NCI-H1930 (cell line): ENCODE measurements around the gene SYNPO2.
"Not testable (repeated sequence)": the region's sequence is repeated elsewhere in the genome, so short reads cannot be mapped to it uniquely, and the experiment has no call there.

Source experiments
- DNase-seq, 2 experiments: peaks; one replicate each; lab custom pipeline; 2025; lab: John Stamatoyannopoulos, UW

Gene SYNPO2

DNA sequence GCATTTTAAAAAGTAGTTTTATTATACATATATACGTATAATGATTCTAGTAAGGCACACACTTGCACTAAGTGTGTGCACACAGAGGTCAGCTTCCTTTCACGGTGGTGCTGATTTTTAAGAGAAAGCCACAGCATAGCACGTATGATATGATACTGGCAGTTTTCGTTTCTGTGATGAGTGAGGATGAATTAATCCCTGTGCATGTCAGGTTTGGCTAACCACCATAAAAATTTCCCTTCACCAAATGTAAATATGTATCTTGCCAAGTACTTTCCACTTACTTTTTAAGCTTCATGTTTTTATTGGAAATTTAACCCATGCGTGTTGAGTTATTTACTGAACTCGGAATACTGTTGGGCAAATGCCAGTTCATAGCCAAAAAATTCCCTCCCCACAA, 84.6 kb downstream of the SYNPO2 start:
- no peak for DNase-seq

DNA sequence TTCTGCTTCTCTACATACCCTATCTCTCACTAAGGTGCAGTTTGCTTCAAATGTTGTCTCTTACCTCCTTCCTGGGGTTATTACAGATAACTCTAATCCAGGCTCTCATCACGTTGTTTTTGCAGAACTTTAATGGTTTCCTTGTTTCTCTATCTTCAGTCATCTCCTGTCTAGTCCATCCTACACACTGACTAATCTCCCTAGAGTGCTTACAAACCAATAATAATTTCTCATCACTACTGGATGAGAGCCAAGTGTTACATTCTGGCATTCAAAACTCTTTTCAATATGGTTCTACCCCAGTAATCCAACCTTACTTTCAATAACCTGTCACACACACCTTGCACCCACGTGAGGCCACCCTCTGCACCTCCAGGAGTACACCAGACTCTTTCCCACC, 86.1 kb downstream of the SYNPO2 start:
- no peak for DNase-seq

DNA sequence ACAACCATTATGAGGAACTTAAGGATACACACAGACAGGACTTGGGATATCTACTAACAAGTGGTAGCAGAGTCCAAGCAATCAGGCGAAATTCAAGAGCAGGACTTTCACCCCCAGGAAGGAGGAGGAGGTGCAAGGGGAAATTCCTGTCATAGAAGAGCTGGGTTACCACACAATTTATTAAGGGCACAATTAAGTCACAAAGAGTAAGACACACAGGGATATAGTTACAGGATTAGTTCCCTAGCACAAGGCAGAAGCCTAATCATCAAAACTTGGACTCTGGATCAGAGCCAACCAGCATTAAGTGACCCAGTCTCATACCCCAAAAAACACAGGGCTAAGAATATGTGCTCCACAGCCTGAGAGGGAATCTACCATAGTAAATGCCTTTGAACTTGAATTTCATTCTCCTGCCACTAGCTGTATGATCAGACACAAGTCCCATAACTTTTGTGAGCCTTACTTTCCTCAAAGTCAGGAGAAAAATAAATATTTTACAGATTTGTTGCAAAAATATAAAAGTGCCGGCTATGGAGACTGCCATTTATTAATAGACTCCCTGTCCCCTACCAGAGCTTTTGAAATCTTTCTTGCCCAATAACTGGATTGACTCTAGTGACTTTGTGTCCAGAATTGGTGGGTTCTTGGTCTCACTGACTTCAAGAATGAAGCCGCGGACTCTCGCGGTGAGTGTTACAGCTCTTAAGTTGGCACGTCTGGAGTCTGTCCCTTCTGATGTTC, 87.0 kb downstream of the SYNPO2 start:
- DNase-seq, result no peak

DNA sequence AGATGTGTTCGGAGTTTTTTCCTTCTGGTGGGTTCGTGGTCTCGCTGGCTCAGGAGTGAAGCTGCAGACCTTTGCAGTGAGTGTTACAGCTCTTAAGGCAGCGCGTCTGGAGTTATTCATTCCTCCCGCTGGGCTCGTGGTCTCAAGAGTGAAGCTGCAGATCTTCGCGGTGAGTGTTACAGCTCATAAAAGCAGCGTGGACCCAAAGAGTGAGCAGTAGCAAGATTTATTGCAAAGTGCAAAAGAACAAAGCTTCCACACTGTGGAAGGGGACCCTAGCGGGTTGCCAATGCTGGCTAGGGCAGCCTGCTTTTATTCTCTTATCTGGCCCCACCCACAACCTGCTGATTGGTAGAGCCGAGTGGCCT, 87.5 kb downstream of the SYNPO2 start:
- not testable (repeated sequence) for DNase-seq

DNA sequence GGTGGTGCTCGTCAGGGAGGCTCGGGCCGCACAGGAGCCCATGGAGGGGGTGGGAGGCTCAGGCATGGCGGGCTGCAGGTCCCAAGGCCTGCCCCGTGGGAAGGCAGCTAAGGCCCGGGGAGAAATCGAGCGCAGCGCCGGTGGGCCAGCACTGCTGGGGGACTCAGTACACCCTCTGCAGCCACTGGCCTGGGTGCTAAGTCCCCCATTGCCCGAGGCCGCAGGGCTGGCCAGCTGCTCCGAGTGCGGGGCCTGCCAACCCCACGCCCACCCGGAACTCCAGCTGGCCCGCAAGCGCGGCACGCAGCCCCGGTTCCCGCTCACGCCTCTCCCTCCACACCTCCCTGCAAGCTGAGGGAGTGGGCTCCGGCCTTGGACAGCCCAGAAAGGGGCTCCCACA, 88.4 kb downstream of the SYNPO2 start:
- DNase-seq, result not testable (repeated sequence)

DNA sequence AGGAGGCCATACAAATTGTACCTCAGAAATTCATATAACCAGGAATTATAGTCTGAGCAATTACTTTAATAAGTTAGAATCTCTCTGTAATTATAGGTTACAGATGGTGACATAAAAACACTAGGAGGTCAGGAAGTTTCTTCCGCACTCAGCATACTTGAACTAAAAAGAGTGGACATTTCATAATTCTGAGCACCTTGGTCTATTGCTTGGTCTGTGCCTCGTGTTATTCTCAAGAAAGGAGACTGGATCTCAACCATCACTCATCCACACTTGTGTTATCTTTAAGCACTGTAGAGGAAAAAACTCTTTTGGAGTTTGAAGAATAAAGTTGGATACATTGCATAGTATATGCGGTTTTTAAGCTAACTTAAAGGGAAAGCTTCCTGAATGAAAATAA, 91.1 kb downstream of the SYNPO2 start:
- DNase-seq, result no peak

DNA sequence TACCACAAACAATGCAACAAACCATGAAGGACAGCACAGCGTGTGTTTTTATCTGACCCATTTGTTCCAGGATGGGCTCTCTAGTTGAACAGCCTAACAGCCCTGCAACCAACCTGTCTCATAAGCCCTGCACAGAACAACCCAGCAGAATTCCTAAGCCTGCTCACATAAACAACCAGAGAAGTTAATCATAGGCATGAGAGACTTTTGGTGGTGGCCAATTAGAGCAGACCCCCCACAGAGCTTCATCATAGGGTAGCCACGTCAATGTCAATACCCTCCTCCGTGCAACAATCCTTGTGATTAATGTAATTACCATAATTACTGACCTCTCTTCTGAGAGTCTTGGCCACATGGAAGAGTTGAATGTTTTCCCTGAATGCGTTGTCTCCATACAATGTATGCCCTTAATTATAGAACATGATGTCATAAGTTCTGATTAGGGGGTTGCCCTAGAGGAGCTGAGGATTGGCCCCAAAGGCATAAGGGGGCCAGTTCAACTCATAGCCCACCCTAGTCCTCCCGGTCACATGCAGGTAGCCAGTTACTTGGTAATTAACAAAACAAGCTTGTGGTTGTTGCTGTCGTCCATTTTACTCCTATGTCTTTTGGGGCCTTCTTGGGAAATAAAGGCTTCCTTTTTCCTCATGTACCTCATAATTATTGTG, 92.7 kb downstream of the SYNPO2 start:
- DNase-seq, result no peak

DNA sequence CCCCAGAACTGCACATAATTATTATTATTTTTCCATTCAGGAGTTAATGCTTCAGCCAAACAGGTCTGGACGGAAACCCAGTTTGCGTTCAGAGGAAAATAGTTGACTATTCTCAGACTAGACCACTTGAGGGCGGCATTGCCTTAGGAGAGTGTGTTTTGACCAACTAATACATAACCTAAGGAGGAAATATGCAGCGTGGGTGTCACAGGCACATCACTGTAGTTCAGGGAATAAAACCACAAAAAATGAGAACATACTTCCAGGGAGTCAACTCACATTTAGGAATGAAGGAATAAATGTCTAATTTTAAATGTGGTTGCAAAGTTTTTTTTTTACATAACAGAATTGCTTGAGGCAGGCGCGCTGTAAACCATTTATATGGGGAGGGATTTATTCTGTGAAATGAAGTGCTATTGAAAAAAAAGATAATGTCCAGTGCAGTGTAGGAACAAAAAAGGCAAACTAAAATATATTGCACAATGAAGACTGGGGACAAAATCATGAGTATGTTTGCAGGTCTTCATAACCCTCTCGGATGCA, 93.3 kb downstream of the SYNPO2 start:
- peak; percentile 14 to 52 for DNase-seq

DNA sequence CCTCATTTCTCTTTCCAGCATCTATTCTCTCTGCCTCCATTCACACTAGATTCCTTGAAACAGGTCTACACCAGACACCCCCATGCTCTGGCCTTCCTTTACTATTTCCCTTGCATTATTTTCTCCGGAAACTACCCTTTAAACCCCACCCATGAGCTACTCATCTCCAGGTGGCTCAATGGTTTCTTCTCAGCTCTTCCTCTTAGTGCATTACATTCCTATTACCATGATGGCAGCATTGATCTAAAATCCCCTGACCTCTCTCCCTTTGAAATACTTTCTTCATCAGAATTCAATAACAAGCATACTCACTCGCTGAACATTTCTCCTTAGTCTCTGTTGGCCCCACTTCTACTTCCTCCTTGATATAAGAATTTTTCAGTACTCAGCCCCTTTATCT, 94.6 kb downstream of the SYNPO2 start:
- DNase-seq, result no peak

DNA sequence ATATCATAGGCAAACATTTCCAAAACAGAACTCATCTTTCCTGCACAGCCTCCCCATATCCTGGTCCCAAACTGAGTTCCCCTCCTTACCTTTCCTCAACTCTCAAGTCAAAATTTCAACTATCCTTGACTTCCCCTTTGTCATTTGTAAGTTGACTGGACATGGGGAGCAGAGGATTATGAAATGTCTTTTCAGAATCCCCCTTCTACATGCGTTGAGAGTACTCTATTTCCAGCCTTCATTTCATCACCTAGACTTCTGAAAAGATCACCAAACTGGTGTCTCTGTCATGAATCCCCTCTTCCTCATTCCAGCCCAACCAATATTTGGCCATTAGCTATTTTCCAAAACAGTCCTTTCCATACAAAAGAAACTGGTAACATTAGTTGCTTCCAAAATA, 95.2 kb downstream of the SYNPO2 start:
- DNase-seq, result no peak

DNA sequence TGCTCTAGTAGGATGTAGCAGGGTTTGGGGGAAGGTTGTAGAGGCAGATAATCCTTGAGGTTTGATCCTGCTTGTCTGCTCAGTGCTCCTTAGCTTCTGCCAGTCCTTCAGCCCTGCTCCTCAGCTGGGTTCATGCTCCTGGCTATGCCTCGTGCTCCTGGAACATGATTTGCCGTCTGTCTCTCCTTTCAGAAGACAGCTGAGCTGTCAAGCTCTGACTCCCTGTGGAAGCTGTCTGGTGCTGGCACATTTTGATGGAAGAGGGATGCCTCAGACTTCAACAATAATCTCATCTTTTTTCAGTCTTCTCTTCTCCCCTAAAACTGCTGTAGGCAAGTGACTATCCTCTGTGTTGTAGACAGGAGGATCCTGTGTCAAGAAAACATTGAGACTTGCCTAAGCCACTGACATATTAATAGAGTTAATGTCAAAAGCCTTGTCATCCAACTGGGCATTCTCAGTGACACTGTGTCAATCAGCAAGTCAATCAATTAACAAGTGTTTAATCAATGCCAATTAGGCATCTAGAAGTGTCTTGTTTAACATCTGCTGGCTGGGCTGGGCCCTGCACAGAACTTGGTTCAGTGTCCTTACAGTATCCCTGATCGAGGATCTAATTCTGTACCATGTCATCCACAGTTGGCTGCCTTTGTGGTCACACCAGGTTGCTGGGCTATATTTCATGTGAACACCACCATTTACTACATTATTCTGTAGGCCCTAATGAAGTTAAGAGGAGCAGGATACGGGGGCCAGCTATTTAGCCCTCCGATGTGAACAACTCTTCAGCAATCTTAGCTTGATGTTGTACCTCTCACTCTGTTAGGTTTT, 96.7 kb downstream of the SYNPO2 start:
- no peak for DNase-seq

DNA sequence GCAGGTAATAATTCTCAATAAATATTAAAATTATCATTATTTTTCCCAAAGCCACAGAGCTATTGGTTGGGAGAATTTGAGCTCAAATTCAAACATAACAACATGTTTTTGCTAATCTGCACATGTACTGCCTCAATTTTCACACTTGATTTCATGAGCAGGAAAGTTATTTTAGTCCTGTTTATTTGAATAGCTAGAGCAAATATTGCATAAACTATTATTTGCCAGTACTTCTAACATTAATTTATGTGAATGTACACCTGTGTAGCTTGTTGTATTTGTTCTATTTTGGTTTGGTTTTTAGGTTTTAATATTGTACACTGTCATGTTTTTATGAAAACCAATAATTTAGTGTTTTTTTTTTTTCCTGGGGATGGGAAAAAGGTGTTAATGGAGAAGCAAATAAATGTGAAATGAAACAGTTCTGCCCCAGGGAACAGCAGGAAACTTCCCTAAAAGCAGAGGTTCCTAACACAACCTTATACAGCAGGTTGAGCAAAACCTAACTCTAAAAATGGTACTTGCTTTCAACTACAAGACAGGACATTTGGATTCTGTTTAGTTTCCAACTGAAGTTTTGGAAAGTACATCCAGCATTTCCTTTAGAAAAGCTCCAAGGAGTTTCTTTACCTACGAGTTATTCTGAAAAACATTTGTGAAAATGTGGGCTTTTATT, 99.4 kb downstream of the SYNPO2 start:
- no peak for DNase-seq

DNA sequence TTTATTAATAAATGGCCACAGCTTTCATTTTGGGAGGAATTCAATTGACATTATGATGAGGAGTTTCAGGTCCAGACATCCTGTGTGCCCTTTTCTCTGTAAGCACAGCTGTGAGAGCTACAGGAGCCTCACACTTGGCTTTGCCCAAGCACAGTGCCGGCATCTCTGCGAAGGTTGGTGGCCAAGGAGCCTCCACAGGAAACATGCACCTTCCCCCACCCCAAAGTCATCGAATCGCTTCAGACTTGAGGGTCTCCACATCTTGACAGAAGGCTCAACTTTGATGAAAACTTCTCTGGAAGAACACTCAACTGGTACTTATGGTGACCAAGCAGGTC, 100.0 kb downstream of the SYNPO2 start:
- DNase-seq, result no peak

DNA sequence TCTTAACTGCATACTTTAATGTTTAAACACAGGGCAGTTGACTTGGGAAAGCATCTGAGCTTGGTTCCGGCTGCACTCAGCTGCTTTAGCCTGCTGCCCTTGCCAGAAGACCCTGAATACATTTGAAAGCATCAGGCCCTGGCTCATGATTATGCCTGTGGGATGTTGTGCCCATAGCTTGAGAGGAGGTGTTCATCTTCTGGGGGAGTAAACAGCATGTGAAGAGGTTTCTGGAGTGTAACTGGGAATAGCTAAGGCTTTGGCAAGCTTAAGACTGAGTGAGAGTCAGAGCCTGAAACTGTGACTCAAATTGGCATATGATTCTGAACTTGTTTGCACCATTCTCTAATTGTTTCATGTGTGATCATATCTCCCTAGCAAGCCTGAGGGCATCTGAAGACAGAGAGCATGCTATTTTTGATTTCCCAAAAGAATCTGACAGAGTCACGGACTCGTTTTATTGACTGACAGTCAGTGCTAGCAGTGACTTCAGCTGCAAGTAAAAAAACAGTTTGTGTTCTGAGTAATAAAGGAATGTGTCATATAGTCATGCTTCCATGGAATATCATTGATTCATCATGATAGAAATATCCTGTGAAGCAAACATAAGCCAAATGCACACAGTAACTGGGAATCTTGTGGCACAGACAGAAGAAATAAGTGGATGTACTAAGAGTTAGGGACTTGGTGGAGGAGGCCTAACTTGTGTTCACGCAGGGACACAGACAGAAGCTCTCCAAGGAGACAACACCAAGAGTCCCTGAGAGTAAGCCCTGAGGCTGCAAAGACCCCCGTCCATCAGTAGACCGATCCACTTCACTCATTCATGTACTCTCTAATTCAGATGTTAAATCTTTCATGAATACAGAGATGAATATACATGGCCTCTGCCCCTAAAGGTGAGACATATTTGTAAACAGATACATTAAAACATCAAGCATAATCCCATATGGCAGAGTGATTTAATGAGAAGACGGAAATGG, 100.7 kb downstream of the SYNPO2 start:
- no peak for DNase-seq

DNA sequence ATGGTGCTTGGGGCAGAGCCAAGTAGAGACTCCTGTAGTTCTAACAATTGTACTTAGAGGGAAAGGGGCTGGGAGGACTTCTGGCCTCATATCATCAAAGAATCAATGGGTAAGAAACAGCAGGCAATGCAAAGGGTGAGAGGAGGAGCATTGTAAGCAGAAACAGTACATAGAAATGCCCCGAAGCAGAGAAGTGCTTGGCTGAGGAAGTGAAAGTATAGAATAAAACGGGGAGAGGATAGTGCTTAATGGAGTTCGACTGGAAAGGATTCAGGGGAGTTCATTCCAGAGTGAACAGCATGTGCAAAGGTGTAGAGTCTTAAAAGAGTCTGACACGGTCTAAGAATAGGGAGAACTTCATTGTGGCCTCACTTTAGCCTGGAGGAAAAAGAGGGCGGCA, 103.0 kb downstream of the SYNPO2 start:
- DNase-seq, result no peak

DNA sequence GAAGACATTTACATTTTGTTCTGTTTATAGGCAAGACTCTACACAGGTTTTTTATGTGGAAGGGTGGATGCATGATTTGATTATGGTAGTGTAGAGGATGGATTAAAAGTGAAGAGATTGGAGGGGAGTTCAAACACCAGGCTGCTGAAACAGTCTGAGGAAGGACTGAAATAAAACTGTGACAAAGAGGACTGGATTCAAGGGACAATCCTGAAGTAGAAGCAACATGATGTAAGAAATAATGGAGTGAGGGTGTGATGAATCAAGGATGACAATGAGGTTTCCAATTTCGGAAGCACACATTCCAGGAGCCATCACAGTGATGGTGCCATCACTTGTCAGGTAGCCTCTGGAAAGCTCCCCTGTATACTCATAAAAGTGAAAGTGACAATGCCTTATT, 103.5 kb downstream of the SYNPO2 start:
- DNase-seq, result no peak

DNA sequence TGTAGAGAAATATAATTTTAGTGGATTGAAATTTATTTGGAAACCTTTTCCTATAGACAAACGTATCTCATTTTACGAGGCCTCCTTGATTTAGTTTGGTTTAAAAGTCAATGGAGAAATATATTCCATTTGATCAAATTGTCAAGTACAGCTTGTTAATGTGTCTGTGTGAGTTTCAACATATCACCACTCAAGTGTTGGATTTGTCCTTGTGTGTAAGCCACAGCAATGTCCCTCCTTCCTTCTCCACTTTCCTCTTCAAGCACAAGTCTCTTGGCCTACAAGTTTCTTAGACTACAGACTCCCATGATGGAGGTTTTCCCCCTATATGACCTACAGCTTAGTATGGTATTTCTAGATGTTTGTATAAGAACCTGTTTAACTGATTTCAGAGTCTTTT, 104.7 kb downstream of the SYNPO2 start:
- DNase-seq, result no peak

DNA sequence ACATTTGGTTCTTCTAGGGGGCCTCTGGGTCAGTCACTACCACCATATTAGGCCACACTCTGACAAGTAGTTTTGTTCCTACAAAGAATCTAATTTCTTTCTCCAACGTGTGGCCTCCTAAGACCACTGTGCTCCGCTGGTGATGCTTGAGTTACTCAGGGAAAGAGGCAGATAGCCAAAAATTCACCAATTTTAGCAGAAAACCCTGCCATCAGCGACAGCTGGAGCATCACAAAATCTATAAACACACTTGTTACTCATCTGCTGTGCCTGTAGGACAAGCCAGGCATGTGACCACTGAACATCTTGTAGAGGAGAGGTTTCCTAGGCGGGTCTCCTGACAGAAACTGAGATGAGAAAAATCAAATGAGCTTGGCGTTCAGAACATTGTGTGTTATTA, 105.4 kb downstream of the SYNPO2 start:
- DNase-seq, result no peak

DNA sequence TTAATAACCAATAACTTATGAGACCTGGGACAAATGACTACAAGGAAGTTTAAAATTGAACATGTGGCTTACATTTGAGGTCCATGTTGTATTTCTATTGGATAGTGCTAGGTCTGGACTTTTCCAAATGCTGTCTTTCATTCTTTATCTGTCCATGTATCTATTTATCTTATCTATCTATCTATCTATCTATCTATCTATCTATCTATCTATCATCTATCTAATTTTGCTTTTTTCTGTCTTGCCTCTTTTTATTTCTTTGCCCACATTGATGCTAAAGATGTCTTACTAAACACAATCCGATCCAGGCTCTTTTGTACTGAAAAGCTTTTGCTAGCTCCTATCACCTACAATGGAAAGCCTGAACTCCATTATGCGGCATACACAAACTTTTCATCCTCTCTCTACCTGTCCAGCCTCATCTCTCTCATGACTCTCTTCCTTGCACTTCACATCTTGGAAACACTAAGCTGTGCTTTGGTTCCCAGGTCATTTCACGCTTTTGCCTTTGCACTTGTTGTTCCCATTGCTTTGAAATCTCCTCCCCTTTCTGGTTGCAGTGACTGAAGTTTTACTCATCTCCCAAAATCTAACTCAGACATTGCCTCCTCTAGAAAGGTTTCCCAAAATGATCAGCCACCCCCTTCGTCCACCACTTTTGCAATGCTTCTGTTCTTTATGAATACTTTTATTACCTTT, 107.2 kb downstream of the SYNPO2 start:
- no peak for DNase-seq

DNA sequence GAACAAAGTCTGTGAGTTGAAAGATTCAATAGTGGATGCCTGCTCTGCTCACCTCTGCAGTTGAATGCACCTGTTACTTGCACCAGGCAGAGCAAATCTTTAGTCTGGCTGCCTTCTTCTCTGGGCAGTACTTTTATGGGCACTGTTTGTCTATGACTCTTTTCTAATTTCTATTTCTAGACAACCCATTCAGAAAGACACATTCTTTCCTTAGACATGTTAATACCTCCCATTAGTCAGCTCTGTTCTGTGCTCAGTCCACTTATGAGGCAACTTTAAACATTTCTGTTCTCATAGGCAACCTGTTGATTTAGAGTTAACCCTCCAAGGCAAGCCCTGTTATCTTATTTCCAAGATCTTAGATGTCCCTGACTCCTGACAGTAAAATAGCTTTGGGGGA, 108.9 kb downstream of the SYNPO2 start:
- no peak for DNase-seq

DNA sequence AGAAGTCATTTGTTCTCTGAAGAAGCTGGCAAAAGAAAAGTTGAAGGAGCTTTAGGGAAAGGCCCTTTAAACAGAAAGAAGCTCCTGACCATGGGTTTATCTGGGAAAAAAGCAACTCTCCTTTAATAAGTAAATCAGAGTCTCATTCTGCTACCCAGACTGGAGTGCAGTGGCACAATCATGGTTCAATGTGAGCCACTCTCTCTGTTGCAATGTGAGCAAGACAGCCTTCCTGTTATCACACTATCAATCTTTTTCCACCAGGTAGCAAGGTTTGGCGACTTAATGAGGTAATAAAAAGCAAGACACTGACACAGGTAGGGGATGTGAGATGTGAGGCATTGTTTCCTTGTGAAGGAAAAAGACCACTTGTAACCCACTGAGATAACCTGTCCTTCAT, 111.3 kb downstream of the SYNPO2 start:
- no peak for DNase-seq
